IMR-90 (cell line): ENCODE results near the gene RFX3.

ENCODE experiments used
- CTCF ChIP-seq: conservative IDR thresholded peaks from 2 replicates; pipeline ENCODE4 v1.5.1; 2012; ENCODE audit warnings: mild to moderate bottlenecking, low read depth, low read length, improper control_type of control experiment
- MAZ ChIP-seq: IDR thresholded peaks from 2 replicates; pipeline ENCODE4 v1.6.1; 2012; ENCODE audit warnings: low read depth, mild to moderate bottlenecking, low read length, improper control_type of control experiment, moderate library complexity, borderline replicate concordance
- POLR2A ChIP-seq: IDR thresholded peaks from 2 replicates; pipeline ENCODE4 v1.6.1; 2012; ENCODE audit warnings: mild to moderate bottlenecking, low read depth, low read length
- RAD21 ChIP-seq: IDR thresholded peaks from 2 replicates; pipeline ENCODE4 v1.6.1; 2012; ENCODE audit warnings: low read length, improper control_type of control experiment

DNA sequence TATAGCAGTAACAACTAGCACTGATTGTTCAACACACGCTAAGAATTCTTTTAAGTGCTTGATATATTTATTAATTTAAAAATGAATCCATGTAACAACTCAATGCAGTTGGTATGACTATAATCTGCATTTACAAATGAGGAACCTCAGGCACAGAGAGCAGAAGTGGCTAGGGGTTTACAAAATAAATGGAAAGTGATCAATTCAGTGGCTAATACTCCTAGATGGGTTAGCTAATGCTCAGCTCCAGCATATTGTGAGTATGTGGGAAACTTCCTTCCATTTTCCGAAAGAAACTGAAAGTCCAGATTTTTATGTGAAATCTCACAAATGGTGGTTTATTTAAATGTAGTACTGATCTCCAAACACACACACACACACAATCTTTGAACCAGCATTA is 128.0 kb downstream of the RFX3 start:
- TF ChIP-seq CTCF (no peak), RAD21 (no peak), POLR2A (no peak), MAZ (no peak)
